A549 (cell line): Measurements from ENCODE around the gene PELI2.

ENCODE experiments used
- BHLHE40 ChIP-seq: IDR thresholded peaks from 2 replicates; pipeline ENCODE4 v1.6.1; 2012; ENCODE audit warnings: low read depth, low read length, inconsistent platforms
- CTCF ChIP-seq: fragments of >200 bp; sonication (Bioruptor Twin); formaldehyde crosslinking; IDR thresholded peaks from 3 replicates; pipeline ENCODE4 v1.5.1; 2016
- HDAC2 ChIP-seq: fragments of 200-600 bp; sonication (generic); IDR thresholded peaks from 2 replicates; pipeline ENCODE4 v1.6.1; 2016
- POLR2A ChIP-seq: IDR thresholded peaks from 2 replicates; pipeline ENCODE4 v1.6.1; 2012; ENCODE audit warnings: mild to moderate bottlenecking, low read length
- REST ChIP-seq: fragments of 200-600 bp; sonication (generic); IDR thresholded peaks from 2 replicates; pipeline ENCODE4 v1.6.1; 2016; ENCODE audit warnings: antibody characterized with exemption, mild to moderate bottlenecking, moderate library complexity
- SMC3 ChIP-seq: fragments of >200 bp; sonication (Bioruptor Twin); formaldehyde crosslinking; IDR thresholded peaks from 3 replicates; pipeline ENCODE4 v1.6.1; 2018; ENCODE audit warnings: inconsistent platforms

- TF ChIP-seq REST (no peak), POLR2A (no peak), BHLHE40 (no peak), CTCF (no peak), HDAC2 (no peak), SMC3 (no peak)
Measured at GRCh38 chr14:56235388-56235787, 117.2 kb downstream of the PELI2 start.
